SK-N-SH (cell line): ENCODE results near the gene MAP3K3.

Experiments
- POLR2AphosphoS5 ChIP-seq: IDR thresholded peaks from 2 replicates; pipeline ENCODE4 v1.6.1; 2012; ENCODE audit warnings: low read depth, low read length
- SMC3 ChIP-seq: IDR thresholded peaks from 2 replicates; pipeline ENCODE4 v1.6.1; 2012; ENCODE audit warnings: low read depth, low read length, improper control_type of control experiment
- TF ChIP-seq, protein P1 (sequence below): fragments of 200-600 bp; sonication (generic); IDR thresholded peaks from 2 replicates; pipeline ENCODE4 v1.6.1; 2017; ENCODE audit warnings: antibody characterized with exemption, mild to moderate bottlenecking, moderate library complexity
- TF ChIP-seq, protein P2 (sequence below): IDR thresholded peaks from 2 replicates; pipeline ENCODE4 v1.4.0; 2012; ENCODE audit warnings: low read depth
- TF ChIP-seq, protein P3 (sequence below): IDR thresholded peaks from 2 replicates; pipeline ENCODE4 v1.6.1; 2012; ENCODE audit warnings: mild to moderate bottlenecking, low read depth, low read length, moderate library complexity

GRCh38 chr17:63704259-63704576 is 82.0 kb downstream of the MAP3K3 start:
- TF ChIP-seq, protein P1, sequence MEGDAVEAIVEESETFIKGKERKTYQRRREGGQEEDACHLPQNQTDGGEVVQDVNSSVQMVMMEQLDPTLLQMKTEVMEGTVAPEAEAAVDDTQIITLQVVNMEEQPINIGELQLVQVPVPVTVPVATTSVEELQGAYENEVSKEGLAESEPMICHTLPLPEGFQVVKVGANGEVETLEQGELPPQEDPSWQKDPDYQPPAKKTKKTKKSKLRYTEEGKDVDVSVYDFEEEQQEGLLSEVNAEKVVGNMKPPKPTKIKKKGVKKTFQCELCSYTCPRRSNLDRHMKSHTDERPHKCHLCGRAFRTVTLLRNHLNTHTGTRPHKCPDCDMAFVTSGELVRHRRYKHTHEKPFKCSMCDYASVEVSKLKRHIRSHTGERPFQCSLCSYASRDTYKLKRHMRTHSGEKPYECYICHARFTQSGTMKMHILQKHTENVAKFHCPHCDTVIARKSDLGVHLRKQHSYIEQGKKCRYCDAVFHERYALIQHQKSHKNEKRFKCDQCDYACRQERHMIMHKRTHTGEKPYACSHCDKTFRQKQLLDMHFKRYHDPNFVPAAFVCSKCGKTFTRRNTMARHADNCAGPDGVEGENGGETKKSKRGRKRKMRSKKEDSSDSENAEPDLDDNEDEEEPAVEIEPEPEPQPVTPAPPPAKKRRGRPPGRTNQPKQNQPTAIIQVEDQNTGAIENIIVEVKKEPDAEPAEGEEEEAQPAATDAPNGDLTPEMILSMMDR: no peak
- TF ChIP-seq SMC3 (no peak), POLR2AphosphoS5 (no peak)
- TF ChIP-seq, protein P2, sequence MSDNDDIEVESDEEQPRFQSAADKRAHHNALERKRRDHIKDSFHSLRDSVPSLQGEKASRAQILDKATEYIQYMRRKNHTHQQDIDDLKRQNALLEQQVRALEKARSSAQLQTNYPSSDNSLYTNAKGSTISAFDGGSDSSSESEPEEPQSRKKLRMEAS: no peak
- TF ChIP-seq, protein P3, sequence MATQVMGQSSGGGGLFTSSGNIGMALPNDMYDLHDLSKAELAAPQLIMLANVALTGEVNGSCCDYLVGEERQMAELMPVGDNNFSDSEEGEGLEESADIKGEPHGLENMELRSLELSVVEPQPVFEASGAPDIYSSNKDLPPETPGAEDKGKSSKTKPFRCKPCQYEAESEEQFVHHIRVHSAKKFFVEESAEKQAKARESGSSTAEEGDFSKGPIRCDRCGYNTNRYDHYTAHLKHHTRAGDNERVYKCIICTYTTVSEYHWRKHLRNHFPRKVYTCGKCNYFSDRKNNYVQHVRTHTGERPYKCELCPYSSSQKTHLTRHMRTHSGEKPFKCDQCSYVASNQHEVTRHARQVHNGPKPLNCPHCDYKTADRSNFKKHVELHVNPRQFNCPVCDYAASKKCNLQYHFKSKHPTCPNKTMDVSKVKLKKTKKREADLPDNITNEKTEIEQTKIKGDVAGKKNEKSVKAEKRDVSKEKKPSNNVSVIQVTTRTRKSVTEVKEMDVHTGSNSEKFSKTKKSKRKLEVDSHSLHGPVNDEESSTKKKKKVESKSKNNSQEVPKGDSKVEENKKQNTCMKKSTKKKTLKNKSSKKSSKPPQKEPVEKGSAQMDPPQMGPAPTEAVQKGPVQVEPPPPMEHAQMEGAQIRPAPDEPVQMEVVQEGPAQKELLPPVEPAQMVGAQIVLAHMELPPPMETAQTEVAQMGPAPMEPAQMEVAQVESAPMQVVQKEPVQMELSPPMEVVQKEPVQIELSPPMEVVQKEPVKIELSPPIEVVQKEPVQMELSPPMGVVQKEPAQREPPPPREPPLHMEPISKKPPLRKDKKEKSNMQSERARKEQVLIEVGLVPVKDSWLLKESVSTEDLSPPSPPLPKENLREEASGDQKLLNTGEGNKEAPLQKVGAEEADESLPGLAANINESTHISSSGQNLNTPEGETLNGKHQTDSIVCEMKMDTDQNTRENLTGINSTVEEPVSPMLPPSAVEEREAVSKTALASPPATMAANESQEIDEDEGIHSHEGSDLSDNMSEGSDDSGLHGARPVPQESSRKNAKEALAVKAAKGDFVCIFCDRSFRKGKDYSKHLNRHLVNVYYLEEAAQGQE: no peak
